Stomach smooth muscle (tissue), 2 donors: ENCODE measurements around the gene PYY.
"Not testable (repeated sequence)": the region's sequence is repeated elsewhere in the genome, so short reads cannot be mapped to it uniquely, and the experiment has no call there.

Source experiments
- H3K27ac ChIP-seq: one replicate; pipeline ENCODE4 v1.7.0; 2013; ENCODE audit warnings: mild to moderate bottlenecking, low read length, inconsistent platforms
- H3K27me3 ChIP-seq, 2 donors: one replicate each; pipeline ENCODE4 v1.7.0; 2013; ENCODE audit warnings: low read length in 2 of 2; ENCODE audit not compliant: insufficient read depth in 2 of 2, control insufficient read depth in 1 of 2
- H3K36me3 ChIP-seq, 2 donors: one replicate each; pipeline ENCODE4 v1.7.0; 2013; ENCODE audit warnings: low read length in 2 of 2; ENCODE audit not compliant: control insufficient read depth in 2 of 2, insufficient read depth in 2 of 2
- H3K4me1 ChIP-seq: one replicate; pipeline ENCODE4 v1.7.0; 2013; ENCODE audit warnings: low read length; ENCODE audit not compliant: control insufficient read depth, insufficient read depth
- H3K4me3 ChIP-seq, 2 donors: one replicate each; pipeline ENCODE4 v1.7.0; 2013; ENCODE audit warnings: low read length in 2 of 2
- H3K9ac ChIP-seq, 2 donors: one replicate each; pipeline ENCODE4 v1.7.0; 2013; ENCODE audit warnings: low read length in 2 of 2, mild to moderate bottlenecking in 1 of 2
- H3K9me3 ChIP-seq, 2 donors: one replicate each; pipeline ENCODE4 v1.7.0; 2013; ENCODE audit warnings: low read length in 2 of 2; ENCODE audit not compliant: control insufficient read depth in 2 of 2
- donor health status: healthy.
- donor health status: Pancreatic carcinoma.

The PYY gene

DNA sequence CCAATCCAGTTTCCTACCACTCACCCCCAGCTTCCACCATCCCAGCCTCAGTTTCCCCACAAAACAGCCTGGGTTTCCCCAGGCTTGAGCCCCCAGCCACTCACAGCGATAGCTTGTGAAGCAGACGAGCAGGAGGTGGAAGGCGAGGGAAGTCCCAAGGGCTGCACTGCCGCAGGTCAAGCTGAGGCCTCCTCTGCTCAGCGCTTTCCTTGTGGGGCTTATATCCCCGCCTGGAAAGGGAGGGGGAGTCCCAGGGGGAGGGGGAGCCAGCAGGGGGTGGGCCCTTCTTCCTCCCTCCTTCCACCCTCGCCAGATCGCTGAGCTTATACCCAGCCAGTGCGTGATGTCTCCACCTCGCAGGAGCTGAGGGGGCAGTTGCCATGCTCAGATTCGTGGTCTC lies at the start of gene PYY:
TSS of gene PYY (minus strand) at position 195 of the 400 bp plus-strand sequence. CDS start 457 bp downstream, outside the sequence.
- no peaks in the 10 kb centered on the region for H3K9me3 ChIP-seq
- peaks cover 13% of the 10 kb centered on the region for H3K4me1 ChIP-seq
- H3K4me3 ChIP-seq, result peak within 1 kb of the TSS in 1 of 2 donors; percentile 22
- H3K9ac ChIP-seq, result no peak within 1 kb of the TSS
- no peak within 1 kb of the TSS for H3K27ac ChIP-seq
- peaks cover 45% of the 10 kb centered on the region in 2 donors for H3K27me3 ChIP-seq
- H3K36me3 ChIP-seq, result no peaks in the 10 kb centered on the region

DNA sequence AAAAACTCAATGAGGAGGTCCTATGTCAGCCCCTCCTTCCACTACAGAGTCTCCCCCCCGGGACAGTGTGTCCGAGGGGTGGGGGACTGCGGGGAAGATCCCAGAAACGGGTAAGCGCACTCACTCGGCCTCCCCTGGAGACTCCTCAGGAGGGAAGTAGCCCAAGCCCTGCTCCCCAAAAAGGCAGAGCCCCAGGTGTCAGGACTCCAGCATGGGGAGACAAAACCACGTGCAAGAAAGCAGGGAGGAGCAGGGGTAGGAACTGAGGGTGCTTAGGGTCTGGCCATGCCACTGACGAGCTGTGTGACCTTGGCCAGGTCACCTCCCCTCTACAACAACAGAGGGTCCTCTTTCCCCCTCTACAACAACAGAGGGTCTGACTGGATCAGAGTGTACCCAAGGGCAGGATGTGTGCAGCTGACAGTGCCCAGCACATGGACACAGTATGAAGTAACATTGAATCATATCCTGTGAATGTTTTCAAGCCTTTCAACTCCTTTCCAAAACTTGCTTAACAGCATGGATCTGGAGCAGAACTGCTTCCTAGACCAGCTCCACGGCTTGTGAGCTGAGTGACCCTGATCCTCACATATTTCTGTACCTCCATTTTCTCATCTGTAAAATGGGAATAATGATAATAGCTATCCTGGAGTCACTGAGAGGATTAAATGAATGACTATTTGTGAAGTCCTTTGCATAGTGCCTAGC lies 48.6 kb upstream of the PYY start:
- H3K9me3 ChIP-seq, result no peaks in the 10 kb centered on the region
- H3K9ac ChIP-seq, result no peak overlapping the region
- H3K36me3 ChIP-seq, result no peaks in the 10 kb centered on the region
- no peak overlapping the region for H3K27ac ChIP-seq
- H3K27me3 ChIP-seq, result peaks cover 28 to 36% of the 10 kb centered on the region in 2 donors
- peaks cover 28% of the 10 kb centered on the region for H3K4me1 ChIP-seq
- no peak overlapping the region for H3K4me3 ChIP-seq

DNA sequence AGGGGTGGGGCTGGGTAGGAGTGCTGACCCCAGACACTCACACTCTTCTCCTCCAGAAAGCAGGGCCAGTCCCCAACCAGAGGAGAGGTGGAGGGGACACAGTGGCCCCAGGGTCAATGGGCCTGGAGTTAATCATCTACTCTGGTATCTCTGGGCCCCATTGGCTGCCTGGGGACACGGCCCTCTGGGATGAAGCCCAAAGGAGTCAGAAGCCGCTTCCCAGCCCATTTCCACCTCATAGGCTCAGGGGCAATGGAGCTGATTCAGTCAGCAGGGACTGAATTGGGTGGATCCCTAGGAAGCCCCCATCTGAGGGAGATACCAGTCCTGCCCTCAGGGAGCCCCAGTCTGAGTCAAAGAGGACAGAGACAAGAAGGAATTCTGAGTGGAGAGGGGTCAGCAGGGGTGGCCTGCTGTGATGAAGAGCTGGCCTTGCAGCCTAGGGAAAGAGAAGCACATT lies 47.8 kb upstream of the PYY start:
- Histone ChIP-seq H3K9me3 (no peaks in the 10 kb centered on the region), H3K27me3 (peaks cover 28 to 32% of the 10 kb centered on the region in 2 donors), H3K4me3 (no peak overlapping the region), H3K9ac (no peak overlapping the region), H3K36me3 (no peaks in the 10 kb centered on the region), H3K4me1 (peaks cover 20% of the 10 kb centered on the region), H3K27ac (no peak overlapping the region)

DNA sequence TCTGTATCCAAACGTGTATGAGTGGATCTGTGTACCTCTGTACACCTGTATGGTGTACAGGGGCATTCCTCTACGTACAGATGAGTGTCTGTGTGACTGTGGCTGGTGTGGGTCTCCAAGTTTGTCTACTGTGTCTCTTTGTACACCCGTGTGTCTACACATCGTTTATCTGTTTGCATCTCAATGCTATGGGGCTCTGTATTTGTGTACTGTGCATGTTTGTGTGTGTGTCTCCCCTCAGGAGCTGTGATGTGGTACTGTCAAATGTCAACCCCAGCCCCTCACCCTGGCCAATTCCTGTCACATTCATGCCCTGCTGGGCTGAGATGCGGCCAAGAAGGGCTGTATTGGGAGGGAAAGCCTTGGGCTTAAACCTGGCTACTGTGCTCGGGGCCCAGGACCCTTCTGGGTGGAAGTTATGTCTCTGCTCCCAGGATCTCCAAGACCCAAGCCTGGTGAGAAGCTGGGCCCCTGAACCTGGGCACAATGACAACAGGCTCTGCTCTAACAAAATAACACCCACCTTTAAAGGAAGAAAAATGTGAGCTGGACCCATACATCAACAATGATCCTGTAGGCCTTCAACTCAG lies 47.2 kb upstream of the PYY start:
- H3K9me3 ChIP-seq, result no peaks in the 10 kb centered on the region
- no peaks in the 10 kb centered on the region for H3K36me3 ChIP-seq
- H3K27ac ChIP-seq, result no peak overlapping the region
- peaks cover 15% of the 10 kb centered on the region for H3K4me1 ChIP-seq
- H3K4me3 ChIP-seq, result no peak overlapping the region
- H3K9ac ChIP-seq, result no peak overlapping the region
- peaks cover 27 to 30% of the 10 kb centered on the region in 2 donors for H3K27me3 ChIP-seq

DNA sequence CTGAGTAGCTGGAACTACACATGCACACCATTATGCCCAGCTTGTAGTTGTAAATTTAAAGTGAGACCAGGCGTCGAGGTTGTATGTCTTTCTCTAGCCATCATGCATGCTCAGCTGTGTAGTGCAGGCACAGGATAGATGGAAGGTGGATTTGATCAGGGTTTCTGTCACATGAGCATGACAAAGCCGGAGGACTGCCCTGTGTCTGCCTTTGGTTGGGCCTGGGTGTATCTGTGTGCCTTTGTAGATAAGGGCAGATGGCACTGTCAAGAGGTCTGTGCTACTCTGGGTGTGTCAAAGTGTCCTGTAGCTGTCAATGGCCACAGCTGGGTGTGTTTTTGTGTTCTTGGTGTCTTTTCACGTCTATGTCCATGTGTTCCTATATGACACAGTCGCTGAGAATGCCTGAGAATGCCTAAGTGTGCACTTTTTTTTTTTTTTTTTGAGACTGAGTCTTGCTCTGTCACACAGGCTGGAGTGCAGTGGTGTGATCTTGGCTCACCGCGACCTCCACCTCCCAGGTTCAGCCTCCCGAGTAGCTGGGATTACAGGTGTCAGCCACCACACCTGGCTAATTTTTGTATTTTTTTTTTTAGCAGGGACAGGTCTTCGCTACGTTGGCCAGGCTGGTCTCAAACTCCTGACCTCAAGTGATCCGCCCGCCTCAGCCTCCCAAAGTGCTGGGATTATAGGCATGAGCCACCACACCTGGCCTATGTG lies 46.6 kb upstream of the PYY start:
- peaks cover 24 to 25% of the 10 kb centered on the region in 2 donors for H3K27me3 ChIP-seq
- H3K9me3 ChIP-seq, result no peaks in the 10 kb centered on the region
- H3K4me1 ChIP-seq, result peaks cover 10% of the 10 kb centered on the region
- H3K4me3 ChIP-seq, result no peak overlapping the region
- H3K9ac ChIP-seq, result no peak overlapping the region
- no peak overlapping the region for H3K27ac ChIP-seq
- H3K36me3 ChIP-seq, result no peaks in the 10 kb centered on the region

DNA sequence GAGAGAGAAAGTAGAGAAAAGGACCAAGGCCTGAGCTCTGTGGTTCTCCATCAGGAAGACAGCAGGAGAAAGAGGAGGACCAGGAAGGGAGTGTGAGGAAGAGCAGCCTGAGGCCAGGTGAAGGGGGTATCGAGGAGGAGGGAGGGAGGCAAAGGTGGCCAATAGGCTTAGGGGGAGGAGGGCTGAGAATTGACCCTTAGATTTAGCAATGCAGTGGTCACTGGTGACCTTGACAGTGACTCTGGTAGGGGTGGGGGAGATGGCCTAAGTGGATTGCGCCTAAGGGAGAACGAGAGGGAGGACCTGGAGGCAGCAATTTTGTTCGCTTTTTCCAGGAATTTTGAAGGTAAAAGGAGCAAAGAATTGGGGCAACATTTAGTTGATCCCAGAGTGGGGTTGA lies 45.3 kb upstream of the PYY start:
- no peaks in the 10 kb centered on the region for H3K36me3 ChIP-seq
- no peak overlapping the region for H3K4me3 ChIP-seq
- H3K9ac ChIP-seq, result no peak overlapping the region
- H3K27ac ChIP-seq, result no peak overlapping the region
- no peaks in the 10 kb centered on the region for H3K9me3 ChIP-seq
- peaks cover 6% of the 10 kb centered on the region for H3K4me1 ChIP-seq
- H3K27me3 ChIP-seq, result peaks cover 20 to 23% of the 10 kb centered on the region in 2 donors

DNA sequence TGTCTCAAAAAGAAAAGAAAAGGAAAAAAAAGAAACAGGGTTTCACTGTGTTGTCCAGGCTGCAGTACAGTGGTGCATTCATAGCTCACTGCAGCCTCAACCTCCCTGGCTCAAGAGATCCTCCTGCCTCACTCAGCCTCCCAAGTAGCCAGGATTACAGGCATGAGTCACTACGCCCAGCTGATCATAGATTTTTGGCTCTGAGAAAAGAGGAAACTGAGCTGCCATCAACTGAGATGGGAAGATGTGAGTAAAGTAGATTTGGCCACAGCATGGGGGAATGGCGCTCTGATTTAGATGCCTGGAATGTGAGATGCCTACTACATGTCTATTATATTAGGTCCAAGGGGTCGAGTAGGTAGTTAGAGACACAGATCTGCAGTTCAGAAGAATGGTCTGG lies 44.8 kb upstream of the PYY start:
- Histone ChIP-seq H3K9me3 (no peaks in the 10 kb centered on the region), H3K27me3 (peaks cover 17 to 22% of the 10 kb centered on the region in 2 donors)

DNA sequence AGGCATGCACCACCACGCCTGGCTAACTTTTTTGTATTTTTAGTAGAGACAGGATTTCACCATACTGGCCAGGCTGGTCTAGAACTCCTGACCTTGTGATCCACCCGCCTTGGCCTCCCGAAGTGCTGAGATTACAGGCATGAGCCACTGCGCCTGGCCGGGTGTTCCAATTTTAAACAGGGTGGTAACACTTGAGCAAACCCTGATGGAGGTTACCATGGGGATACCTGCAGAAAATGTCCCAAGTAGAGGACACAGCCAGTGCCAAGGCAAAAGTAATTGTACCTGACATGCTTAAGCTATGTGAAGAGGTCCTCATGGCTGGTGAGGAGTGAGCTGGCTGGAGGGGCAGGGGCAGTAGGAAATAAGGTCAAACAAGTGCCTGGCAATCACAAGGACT lies 43.4 kb upstream of the PYY start:
- peaks cover 17 to 19% of the 10 kb centered on the region in 2 donors for H3K27me3 ChIP-seq
- not testable (repeated sequence) for H3K27ac ChIP-seq, H3K4me1 ChIP-seq, H3K9ac ChIP-seq, H3K9me3 ChIP-seq, H3K4me3 ChIP-seq, H3K36me3 ChIP-seq

More for the DNA sequence above, 44.8 kb upstream of the PYY start:
- H3K27ac ChIP-seq, result no peak overlapping the region
- no peaks in the 10 kb centered on the region for H3K36me3 ChIP-seq
- no peak overlapping the region for H3K9ac ChIP-seq
- peaks cover 6% of the 10 kb centered on the region for H3K4me1 ChIP-seq
- no peak overlapping the region for H3K4me3 ChIP-seq

DNA sequence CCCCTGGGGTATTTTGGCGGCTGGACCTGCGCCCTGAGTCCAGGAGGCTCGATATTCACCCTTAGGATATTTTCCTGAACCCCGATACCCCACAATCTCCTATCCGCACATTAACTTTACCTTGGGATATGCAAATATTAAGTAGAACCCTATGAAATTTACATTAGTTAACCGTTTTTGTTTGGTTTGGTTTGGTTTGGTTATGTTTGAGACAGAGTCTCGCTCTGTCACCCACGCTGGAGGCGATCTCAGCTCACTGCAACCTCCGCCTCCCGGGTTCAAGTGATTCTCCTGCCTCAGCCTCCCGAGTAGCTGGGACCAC lies 41.4 kb upstream of the PYY start:
- H3K9ac ChIP-seq, result peak overlapping the region in 1 of 2 donors; percentile 38
- peak overlapping the region in 1 of 2 donors; percentile 55 for H3K4me3 ChIP-seq
- H3K36me3 ChIP-seq, result no peaks in the 10 kb centered on the region
- no peaks in the 10 kb centered on the region for H3K9me3 ChIP-seq
- peaks cover 15 to 16% of the 10 kb centered on the region in 2 donors for H3K27me3 ChIP-seq
- H3K4me1 ChIP-seq, result peaks cover 6% of the 10 kb centered on the region
- no peak overlapping the region for H3K27ac ChIP-seq

DNA sequence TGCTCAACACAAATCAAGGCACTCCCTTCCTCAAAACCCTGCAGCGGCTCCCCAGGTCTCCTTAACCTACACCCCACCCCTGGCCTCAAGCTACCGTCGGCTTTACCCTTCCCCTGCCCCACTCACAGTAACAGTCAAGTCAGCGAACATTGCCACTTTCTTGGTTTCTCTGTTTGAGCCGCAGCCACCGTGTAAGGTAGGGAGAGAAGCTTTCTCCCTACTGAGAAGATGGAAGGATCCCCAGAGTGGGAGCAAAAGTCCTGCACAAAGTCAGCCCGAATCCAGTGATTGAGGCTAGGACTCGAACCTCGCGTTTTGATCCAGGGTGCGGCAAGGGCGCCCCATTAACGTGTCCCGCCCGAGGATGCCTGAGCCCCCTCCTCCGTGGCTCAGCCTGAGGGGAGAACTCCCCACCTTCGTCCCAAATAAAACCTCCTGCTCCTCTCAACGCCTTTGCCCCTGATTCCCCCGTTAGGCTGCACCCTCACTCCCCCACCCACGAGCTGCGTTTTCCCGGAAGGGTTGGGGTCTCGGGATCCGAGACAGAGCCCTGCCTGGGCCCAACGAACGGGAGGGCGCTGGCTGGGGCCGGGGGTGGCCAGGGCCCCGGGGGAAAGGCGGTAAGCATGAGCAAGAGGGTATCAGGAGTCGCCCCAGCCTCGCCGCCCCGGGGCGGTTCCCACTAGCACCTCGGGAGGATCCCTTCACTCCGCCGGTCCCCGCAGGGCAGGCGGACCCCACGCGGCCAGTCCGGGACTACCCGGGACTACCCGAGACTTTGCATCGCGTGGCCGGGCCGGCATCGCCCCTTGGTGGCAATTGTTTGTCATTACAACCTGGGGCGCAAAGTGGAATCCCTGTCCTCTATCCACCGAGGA lies 40.8 kb upstream of the PYY start:
- Histone ChIP-seq H3K27me3 (peaks cover 13 to 16% of the 10 kb centered on the region in 2 donors), H3K36me3 (no peaks in the 10 kb centered on the region), H3K27ac (no peak overlapping the region), H3K9me3 (no peaks in the 10 kb centered on the region), H3K4me1 (peaks cover 6% of the 10 kb centered on the region), H3K4me3 (peak overlapping the region; percentile 25 to 55), H3K9ac (peak overlapping the region in 1 of 2 donors; percentile 38)
